GM12892 (cell line): ENCODE measurements around the gene LRRFIP2.

Experiments
- DNase-seq: peaks from one replicate; pipeline ENCODE4 v3.0.0; 2011; ENCODE audit not compliant: insufficient read length
- FAIRE-seq: peaks from 2 replicates; lab custom pipeline; 2011; peaks lifted over from hg19 to GRCh38; lab: Jason Lieb, UNC
- POLR2A ChIP-seq: IDR thresholded peaks from 2 replicates; pipeline ENCODE4 v1.6.1; 2011; ENCODE audit warnings: low read depth, low read length, control low read depth
- POLR2AphosphoS5 ChIP-seq: IDR thresholded peaks from 2 replicates; pipeline ENCODE4 v1.6.1; 2011; ENCODE audit warnings: low read depth, low read length, control low read depth
- TAF1 ChIP-seq: IDR thresholded peaks from 2 replicates; pipeline ENCODE4 v1.6.1; 2011; ENCODE audit warnings: low read depth, mild to moderate bottlenecking, control low read depth, low read length, borderline replicate concordance

Gene LRRFIP2

DNA sequence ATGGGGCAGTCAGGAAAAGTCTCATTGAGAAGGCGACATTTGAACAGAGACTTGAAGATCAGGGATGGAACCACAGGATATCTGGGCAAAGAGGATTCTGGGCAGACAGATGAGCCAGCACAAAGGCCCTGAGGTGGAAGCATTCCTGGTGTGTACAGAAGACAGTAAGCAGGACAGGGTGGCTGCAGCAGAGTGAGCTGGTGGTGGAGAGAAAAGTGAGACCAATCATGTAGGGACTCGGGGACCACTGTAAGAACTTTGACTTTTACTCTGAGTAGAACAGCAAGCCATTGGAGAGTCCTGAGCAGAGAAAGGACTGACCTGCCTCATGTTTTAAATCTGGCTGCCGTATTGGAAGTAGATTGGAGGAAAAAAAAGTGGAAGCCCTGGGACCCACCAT is 29.9 kb upstream of the LRRFIP2 start:
- FAIRE-seq, result no peak
- no peak for DNase-seq
- TF ChIP-seq TAF1 (no peak), POLR2A (no peak), POLR2AphosphoS5 (no peak)

GRCh38 chr3:37202035-37202434 is 27.7 kb upstream of the LRRFIP2 start:
- TF ChIP-seq POLR2A, result no peak
- no peak for FAIRE-seq

GRCh38 chr3:37200141-37200540 is 25.8 kb upstream of the LRRFIP2 start:
- no peak for TF ChIP-seq POLR2A
- TF ChIP-seq POLR2AphosphoS5, result no peak
- TF ChIP-seq TAF1, result no peak
- FAIRE-seq, result no peak
- no peak for DNase-seq

More at GRCh38 chr3:37202035-37202434, 27.7 kb upstream of the LRRFIP2 start:
- DNase-seq, result no peak

- TF ChIP-seq TAF1 (no peak), POLR2AphosphoS5 (no peak), POLR2A (no peak)
- no peak for DNase-seq
- FAIRE-seq, result no peak
Observed at GRCh38 chr3:37198996-37199395, 24.6 kb upstream of the LRRFIP2 start.

- TF ChIP-seq POLR2A (no peak), POLR2AphosphoS5 (no peak), TAF1 (no peak)
- no peak for DNase-seq
- FAIRE-seq, result no peak
Observed at GRCh38 chr3:37198547-37198946, 24.2 kb upstream of the LRRFIP2 start.

DNA sequence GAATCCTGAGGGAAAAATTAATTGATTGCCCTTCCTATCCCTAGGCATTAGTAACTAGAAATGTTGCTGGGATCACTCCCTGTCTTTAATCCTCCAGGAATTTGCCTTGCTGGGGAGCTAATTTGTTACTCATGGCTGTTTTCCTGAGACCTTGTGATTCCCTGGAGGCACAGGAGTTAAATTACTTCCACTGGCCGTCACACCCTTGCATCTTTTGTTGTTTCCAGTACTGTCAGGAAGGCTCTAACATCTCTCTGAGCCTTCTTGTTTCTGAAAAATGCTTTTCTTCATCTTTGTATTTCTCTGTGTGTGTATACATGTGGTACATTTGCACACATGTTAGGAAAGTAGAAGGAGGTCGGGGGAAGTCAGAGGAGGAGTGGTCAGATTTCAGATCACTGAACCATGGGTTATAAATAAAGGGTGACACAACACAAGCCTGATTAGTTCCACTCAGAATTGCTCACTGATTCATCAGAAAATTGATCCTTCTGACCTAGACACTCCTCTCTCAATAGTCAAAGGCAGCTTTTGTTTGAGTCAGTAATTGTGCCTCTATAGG is 23.5 kb upstream of the LRRFIP2 start:
- no peak for DNase-seq
- TF ChIP-seq TAF1 (no peak), POLR2A (no peak), POLR2AphosphoS5 (no peak)
- no peak for FAIRE-seq

GRCh38 chr3:37194533-37194932 is 20.2 kb upstream of the LRRFIP2 start:
- FAIRE-seq, result no peak
- no peak for TF ChIP-seq TAF1
- TF ChIP-seq POLR2AphosphoS5, result no peak
- TF ChIP-seq POLR2A, result no peak

GRCh38 chr3:37190667-37191066 is 16.3 kb upstream of the LRRFIP2 start:
- FAIRE-seq (no peak), DNase-seq (no peak)
- TF ChIP-seq POLR2A, result no peak
- no peak for TF ChIP-seq POLR2AphosphoS5
- TF ChIP-seq TAF1, result no peak

More at GRCh38 chr3:37194533-37194932, 20.2 kb upstream of the LRRFIP2 start:
- no peak for DNase-seq

DNA sequence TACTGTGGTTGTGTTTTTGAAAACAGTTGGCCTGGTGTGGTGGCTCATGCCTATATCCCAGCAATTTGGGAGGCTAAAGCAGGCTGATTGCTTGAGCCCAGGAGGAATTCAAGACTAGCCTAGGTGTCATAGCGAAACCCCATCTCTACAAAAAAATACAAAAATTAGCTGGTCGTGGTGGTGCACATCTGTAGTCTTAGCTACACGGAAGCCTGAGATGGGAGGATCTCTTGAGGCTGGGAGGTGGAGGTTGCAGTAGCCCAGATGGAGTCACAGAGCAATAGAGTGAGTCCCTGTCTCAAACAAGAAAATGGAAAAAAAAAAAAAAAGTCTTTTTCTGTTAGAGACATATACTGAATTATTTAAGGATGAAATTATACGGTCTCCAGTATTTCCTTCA is 14.7 kb upstream of the LRRFIP2 start:
- FAIRE-seq, result no peak
- TF ChIP-seq POLR2AphosphoS5 (no peak), POLR2A (no peak), TAF1 (no peak)
- no peak for DNase-seq

- FAIRE-seq, result no peak
- TF ChIP-seq POLR2AphosphoS5 (no peak), POLR2A (no peak), TAF1 (no peak)
- no peak for DNase-seq
Observed at GRCh38 chr3:37183976-37184375, 9.6 kb upstream of the LRRFIP2 start.

GRCh38 chr3:37183375-37183831 is 9.0 kb upstream of the LRRFIP2 start:
- TF ChIP-seq TAF1, result no peak
- TF ChIP-seq POLR2A, result no peak
- TF ChIP-seq POLR2AphosphoS5, result no peak
- DNase-seq (no peak), FAIRE-seq (no peak)

DNA sequence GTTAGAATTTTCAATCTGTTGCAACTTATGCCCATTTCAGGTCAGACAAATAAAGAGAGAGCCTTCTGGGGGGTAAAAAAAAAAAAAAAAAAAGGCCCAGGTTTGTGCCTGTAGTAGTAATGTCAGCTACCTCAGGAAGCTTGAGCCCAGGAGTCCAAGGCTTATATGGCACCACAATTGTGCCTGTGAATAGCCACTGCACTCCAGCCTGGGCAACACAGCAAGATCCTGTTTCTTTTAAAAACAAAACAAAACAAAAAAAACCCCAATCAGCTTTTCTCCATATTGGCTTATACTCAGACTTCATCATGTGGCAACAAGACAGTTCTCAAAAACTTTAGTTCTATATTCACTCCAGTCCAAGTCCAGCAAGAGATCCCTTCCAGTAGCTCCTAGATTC is 8.4 kb upstream of the LRRFIP2 start:
- no peak for FAIRE-seq
- no peak for DNase-seq
- TF ChIP-seq POLR2AphosphoS5, result no peak
- no peak for TF ChIP-seq POLR2A
- no peak for TF ChIP-seq TAF1
